ENCODE results near the gene TAS2R16.

TAS2R16 gene

GRCh38 chr7:122995600-122995999 is at the start of gene TAS2R16:
Gene TAS2R16, minus strand, starts transcription at chr7:122995700. Its CDS starts 66 bp downstream, at chr7:122995634.
- DNase-seq (ENCODE audit: low read depth), result no peak

DNA sequence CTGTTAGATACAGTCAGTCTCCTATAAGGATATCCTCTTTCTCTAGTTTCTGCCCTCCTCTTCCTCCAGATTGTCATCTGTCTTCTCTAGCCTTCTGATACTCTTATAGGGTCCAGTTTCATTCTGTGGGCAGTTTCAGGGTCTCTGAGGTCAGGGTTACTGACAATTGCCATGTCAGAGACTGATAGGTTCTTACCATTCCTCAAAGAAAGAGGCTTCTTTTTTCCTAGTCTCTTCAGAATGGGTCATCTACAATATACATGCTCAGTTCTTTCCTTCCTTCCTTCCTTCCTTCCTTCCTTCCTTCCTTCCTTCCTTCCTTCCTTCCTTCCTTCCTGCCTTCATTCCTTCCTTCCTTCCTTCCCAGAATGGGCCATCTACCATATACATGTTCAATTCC is 48.1 kb upstream of the TAS2R16 start:
- no peak for DNase-seq (ENCODE audit: low read depth)

- no peak for DNase-seq (ENCODE audit: low read depth)
Measured at GRCh38 chr7:123041101-123041500, 45.6 kb upstream of the TAS2R16 start.

DNA sequence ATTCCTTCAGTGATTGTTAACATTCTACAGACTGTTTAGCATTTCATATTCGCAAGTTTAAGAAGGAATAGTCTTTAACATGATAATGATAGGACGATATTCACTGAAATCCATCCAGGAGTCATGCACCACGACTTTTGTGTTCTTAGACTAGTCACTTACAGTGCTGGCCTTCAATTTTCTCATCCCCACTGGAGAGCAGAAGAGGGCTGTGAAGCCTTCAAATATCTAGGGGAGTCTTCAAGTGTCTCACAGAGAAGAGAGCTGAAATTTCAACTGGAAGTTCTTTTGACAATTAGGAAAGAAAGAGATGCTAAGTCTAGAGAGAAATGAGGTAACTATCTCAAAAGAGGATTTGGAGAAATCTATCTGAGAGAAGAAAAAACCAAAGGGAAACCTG is 43.8 kb upstream of the TAS2R16 start:
- DNase-seq (ENCODE audit: low read depth), result no peak

DNA sequence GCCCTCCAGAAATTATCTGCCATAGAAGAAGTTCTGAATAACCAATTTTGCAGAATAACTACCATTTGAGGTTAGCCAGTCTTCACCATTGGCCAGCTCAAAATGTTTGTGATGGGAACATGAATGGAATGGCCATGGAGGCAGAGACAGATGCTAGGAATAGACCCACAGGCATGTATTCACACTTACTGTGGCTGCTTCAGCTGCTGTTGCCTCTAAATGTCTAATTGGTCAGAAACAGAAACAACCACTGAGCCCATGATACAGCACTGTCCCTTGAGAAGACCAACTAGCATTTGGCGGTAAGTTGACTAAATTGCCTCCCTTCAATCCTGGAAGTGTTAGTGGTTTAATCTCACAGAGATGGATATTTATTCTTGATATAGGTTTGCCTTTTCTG is 38.6 kb upstream of the TAS2R16 start:
- DNase-seq (ENCODE audit: low read depth), result no peak

DNA sequence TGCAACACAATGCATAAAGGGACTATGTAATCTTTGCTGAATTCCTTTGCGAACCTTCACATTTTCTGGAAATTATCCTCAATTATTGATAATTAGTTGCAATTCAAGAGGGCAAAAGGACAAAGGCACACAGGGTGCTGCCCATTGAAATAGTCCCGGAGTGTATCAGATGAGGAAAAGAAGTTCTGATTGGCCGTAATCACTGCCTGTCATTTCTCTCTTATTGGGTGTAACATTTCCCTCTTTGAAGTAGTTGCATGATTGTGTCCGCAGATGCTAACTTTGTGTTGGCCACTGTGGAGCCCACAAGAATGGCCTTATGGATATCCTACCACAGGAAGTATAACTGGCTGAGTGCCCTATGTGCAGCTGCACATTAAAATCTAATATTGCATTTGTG is 35.1 kb upstream of the TAS2R16 start:
- no peak for DNase-seq (ENCODE audit: low read depth)

DNA sequence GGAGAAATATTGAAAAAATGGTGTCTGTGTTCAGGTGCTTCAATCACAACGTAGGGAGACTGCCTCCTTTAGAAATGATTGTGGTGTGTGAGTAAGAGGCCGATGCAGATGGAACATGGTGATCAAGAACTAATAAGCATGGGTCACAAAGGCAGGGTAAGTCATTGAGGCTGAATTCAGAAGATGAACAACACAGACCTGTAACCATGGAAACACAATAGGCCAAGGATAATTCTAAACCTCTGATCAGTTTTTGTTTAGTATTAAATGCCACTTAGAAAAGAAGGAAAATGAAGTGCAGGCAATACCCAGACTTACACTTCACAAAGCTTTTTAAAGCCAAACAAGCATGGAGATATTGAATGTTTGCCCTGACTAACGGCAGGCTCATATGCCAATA is 32.8 kb upstream of the TAS2R16 start:
- DNase-seq (ENCODE audit: low read depth), result no peak

DNA sequence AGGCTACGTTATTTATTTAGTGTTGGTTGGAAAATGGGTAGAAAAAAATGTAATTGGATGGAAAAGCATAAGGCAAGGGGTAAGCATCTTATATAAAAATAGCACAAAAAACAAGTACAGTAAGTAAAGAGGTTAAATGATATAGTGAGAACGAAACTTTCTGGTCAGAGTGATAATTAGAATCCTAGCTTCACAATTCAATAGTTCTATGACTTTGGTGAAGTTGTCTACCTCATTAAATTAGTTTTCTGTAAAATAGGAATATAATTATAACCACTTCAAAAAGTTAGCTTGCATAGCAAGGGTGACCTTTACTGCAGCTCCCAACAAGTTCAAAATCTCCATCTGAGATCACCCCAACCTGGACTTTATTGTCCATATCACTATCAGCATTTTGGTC is 30.8 kb upstream of the TAS2R16 start:
- DNase-seq (ENCODE audit: low read depth), result no peak

DNA sequence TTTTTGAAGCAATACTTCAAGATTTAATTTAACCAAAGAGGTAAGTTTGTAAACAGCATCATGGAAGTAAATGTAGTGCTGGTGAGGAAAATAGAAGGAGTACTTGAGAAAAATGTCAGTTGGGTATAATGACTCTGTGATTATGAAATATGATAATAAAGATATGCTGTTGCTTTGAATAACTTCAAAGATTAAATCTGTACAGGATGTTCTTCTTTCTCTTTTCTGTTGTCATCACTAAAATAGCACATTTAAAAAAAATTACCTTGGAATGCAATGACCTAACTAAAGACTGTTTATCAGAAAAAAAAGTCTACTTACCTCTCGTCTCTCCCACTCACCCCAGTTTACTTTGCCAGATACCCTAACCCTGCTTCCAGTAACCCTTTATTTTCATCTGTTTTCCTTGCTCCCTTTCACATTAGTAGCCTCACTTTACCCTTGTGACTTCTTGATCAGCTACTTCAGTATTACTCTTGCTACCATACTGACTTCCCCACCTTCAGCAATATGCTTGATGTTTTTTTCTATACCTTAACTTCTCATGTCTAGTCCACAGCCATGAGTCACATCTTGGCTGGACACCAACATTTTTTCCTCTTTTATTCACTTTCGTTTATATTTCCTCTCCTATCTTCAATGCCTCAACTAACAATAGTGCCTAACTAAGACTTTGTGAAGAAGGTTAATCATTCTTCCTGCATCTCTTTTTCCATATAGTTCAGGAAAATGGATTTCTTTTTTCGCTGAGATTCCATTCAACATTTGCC is 29.7 kb upstream of the TAS2R16 start:
- no peak for DNase-seq (ENCODE audit: low read depth)

GRCh38 chr7:123023126-123023525 is 27.6 kb upstream of the TAS2R16 start:
- no peak for DNase-seq (ENCODE audit: low read depth)

DNA sequence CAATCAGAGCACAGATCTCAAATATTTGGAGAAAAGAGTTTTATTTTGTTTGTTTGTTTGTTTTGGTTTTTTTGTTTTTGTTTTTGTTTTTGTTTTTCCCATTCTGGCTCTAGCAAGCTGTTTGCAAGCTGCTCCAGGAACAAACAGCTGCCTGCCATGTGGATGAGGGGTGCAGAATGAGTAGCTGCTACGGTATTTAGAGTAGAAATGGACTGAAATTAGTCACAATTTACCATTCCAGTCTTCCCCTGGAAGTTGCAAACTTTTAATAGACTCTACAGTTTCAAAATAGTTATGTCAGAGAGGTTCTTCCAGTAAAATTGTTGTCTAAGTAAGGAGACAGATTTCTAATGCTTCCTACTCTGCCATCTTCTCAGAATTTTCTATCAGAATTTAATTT is 27.1 kb upstream of the TAS2R16 start:
- DNase-seq (ENCODE audit: low read depth), result no peak

DNA sequence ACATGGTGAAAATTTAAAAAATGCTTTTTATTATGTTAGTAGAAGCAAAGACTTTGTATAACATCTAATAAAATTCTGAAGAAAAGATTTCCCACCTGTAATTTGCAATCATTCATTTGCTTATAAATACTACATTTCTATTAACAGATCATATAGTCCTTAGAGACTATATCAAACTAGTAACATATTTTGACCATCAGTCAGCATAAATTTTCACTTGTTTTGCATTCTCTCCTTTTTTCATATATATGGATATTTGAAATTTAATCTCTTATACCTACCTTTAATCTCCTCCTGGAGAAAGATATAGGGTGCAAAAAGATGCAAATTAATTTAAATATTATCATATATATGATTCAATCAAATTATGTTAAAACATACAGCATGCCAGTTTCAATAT is 16.9 kb upstream of the TAS2R16 start:
- no peak for DNase-seq (ENCODE audit: low read depth)

- no peak for DNase-seq (ENCODE audit: low read depth)
Measured at GRCh38 chr7:123011766-123012369, 16.4 kb upstream of the TAS2R16 start.

DNA sequence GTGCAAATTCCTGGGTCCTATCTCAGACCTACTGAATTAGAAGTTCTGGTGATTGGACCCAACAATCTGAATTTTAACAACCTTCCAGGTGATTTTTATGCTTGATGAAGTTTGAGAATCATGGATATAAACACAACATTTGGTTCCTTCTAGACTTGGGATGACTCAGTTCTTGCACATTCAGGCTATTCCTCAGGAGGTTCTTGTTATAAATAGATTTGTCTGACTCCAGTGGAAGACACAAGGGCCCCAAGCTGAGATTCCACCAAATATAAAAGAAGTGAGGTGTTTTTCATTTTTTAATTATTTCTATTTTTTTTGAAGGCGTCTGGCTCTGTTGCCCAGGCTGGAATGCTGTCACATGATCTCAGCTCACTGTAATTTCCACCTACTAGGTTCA is 9.4 kb upstream of the TAS2R16 start:
- no peak for DNase-seq (ENCODE audit: low read depth)

DNA sequence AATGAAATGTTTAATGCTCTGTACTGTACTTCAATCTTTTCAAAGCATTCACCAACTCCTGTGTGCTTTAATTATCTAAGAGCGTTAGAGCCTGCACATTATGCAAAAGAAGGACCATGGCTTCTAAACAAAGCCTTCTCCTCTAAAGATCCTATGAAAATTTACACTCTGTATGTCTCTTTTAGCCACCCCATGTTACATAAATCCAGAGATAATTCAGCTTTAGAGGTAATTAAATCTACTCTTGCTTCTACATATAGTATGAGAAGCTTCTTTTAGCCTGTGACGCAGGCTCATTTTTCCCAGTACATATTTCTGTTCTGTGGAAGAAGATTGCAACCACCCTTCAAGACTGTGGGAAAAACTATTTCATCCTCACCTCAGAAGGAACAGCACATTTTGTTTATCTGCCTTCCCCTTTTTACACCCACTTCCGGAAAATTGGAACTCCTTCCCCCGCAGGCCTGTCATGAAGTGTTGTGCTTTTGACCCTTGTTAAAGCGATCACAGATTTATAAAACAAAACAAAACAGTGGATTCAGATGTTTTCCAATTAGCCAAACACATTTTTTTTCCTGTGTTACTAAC is 8.1 kb upstream of the TAS2R16 start:
- DNase-seq (ENCODE audit: low read depth), result no peak

- no peak for DNase-seq (ENCODE audit: low read depth)
Measured at GRCh38 chr7:122989577-122989976, 5.9 kb downstream of the TAS2R16 start.

DNA sequence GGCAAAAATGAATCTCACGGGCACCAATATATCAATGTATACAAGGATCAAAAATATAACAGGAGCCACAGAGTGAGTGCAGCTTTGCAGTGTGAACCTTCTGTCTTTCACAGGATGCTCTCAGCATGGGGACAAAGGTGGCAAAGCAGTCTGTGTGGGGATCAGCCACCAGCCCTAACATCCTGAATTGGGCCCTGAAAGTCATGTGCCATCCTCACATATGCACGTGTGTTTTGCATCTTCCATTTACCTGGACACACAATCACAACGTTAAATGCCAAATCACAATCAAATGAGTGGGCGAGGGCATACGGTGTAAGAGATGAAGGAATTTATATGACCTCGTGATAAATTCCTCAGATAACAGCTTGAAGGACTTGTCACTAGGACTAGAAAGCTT is 6.5 kb downstream of the TAS2R16 start:
- DNase-seq (ENCODE audit: low read depth), result no peak

- DNase-seq (ENCODE audit: low read depth), result no peak
Measured at GRCh38 chr7:122988333-122988732, 7.2 kb downstream of the TAS2R16 start.

DNA sequence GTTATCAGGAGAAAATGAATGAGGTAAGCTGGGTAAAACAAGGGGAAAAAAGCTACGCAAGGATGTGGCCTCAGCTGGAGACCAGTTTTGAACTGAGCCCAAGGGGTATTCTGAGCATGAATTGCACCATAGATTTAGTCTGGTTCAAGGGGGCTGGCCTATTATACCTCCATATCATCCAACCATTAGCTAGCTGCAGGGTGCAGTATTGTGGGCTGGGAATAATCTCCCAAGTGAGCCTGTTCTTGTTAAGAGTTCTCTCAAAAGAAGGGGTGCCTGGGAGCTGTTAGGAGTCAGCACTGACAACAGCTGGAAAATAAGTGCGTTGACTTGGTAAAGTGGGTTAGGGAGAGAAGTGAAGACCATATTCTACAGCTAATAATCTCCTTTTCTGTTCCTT is 8.0 kb downstream of the TAS2R16 start:
- DNase-seq (ENCODE audit: low read depth), result no peak

GRCh38 chr7:122984021-122984420 is 11.5 kb downstream of the TAS2R16 start:
- no peak for DNase-seq (ENCODE audit: low read depth)

GRCh38 chr7:122983261-122983660 is 12.2 kb downstream of the TAS2R16 start:
- DNase-seq (ENCODE audit: low read depth), result no peak

GRCh38 chr7:122975341-122975740 is 20.2 kb downstream of the TAS2R16 start:
- no peak for DNase-seq (ENCODE audit: low read depth)

GRCh38 chr7:122974229-122974628 is 21.3 kb downstream of the TAS2R16 start:
- DNase-seq (ENCODE audit: low read depth), result no peak

GRCh38 chr7:122972056-122972455 is 23.4 kb downstream of the TAS2R16 start:
- DNase-seq (ENCODE audit: low read depth), result no peak

Measured in HS-27A (cell line).